ENCODE measurements around the gene KRTAP4-3.
"Not testable (repeated sequence)": the region's sequence is repeated elsewhere in the genome, so short reads cannot be mapped to it uniquely, and the experiment has no call there.

The KRTAP4-3 gene

GRCh38 chr17:41167561-41167960 is 460 bp downstream of the KRTAP4-3 start:
- no peaks in the 10 kb centered on the region for H3K36me3 ChIP-seq (ENCODE audit: insufficient read depth, low read length)
- H3K9ac ChIP-seq (ENCODE audit: low read depth, low read length, poor library complexity, severe bottlenecking), result no peak overlapping the region
- no peak for TF ChIP-seq CTCF (conservative IDR thresholded peaks at IDR 0.05; ENCODE audit: low read length)
- TF ChIP-seq EZH2phosphoT487 (IDR thresholded peaks at IDR 0.05; ENCODE audit: borderline replicate concordance), result no peak
- H3K4me3 ChIP-seq (ENCODE audit: low read length, poor library complexity, severe bottlenecking), result no peak overlapping the region
- no peaks in the 10 kb centered on the region for H3K9me3 ChIP-seq (ENCODE audit: insufficient read depth, low read depth, low read length)
- no peaks in the 10 kb centered on the region for H3K9me2 ChIP-seq (replicated peaks; ENCODE audit: low read depth, low read length)
- H2AFZ ChIP-seq (ENCODE audit: low read length), result no peak overlapping the region
- no peaks in the 10 kb centered on the region for H3F3A ChIP-seq (ENCODE audit: low read depth)
- H3K79me2 ChIP-seq (ENCODE audit: insufficient read depth, low read length), result no peaks in the 10 kb centered on the region
- no peaks in the 10 kb centered on the region for H4K20me1 ChIP-seq (ENCODE audit: insufficient read depth, low read length, poor library complexity, severe bottlenecking)
- H3K4me1 ChIP-seq (ENCODE audit: insufficient read depth, low read length, poor library complexity, severe bottlenecking), result peaks cover 4% of the 10 kb centered on the region
- H3K27me3 ChIP-seq (ENCODE audit: insufficient read depth, low read length, poor library complexity, severe bottlenecking), result no peaks in the 10 kb centered on the region
- H3K4me2 ChIP-seq (ENCODE audit: low read depth, low read length, poor library complexity, severe bottlenecking), result no peak overlapping the region

- Histone ChIP-seq H4K20me1 (ENCODE audit: insufficient read depth, low read length, poor library complexity, severe bottlenecking) (no peaks in the 10 kb centered on the region), H3K4me3 (ENCODE audit: low read length, poor library complexity, severe bottlenecking) (no peak overlapping the region), H3F3A (ENCODE audit: low read depth) (no peaks in the 10 kb centered on the region), H3K4me2 (ENCODE audit: low read depth, low read length, poor library complexity, severe bottlenecking) (no peak overlapping the region), H3K4me1 (ENCODE audit: insufficient read depth, low read length, poor library complexity, severe bottlenecking) (peaks cover 4% of the 10 kb centered on the region), H3K9me2 (replicated peaks; ENCODE audit: low read depth, low read length) (no peaks in the 10 kb centered on the region), H3K36me3 (ENCODE audit: insufficient read depth, low read length) (no peaks in the 10 kb centered on the region), H3K27me3 (ENCODE audit: insufficient read depth, low read length, poor library complexity, severe bottlenecking) (no peaks in the 10 kb centered on the region), H3K9ac (ENCODE audit: low read depth, low read length, poor library complexity, severe bottlenecking) (no peak overlapping the region), H2AFZ (ENCODE audit: low read length) (no peak overlapping the region), H3K9me3 (ENCODE audit: insufficient read depth, low read depth, low read length) (no peaks in the 10 kb centered on the region), H3K79me2 (ENCODE audit: insufficient read depth, low read length) (no peaks in the 10 kb centered on the region)
- TF ChIP-seq CTCF (conservative IDR thresholded peaks at IDR 0.05; ENCODE audit: low read length), result no peak
- no peak for TF ChIP-seq EZH2phosphoT487 (IDR thresholded peaks at IDR 0.05; ENCODE audit: borderline replicate concordance)
Observed at GRCh38 chr17:41163828-41164227, 4.2 kb downstream of the KRTAP4-3 start.

- H3K9me3 ChIP-seq (ENCODE audit: insufficient read depth, low read depth, low read length), result no peaks in the 10 kb centered on the region
- H3K9ac ChIP-seq (ENCODE audit: low read depth, low read length, poor library complexity, severe bottlenecking), result no peak within 1 kb of the TSS
- H3K27me3 ChIP-seq (ENCODE audit: insufficient read depth, low read length, poor library complexity, severe bottlenecking), result no peaks in the 10 kb centered on the region
Observed at GRCh38 chr17:41160648-41161047, 7.4 kb downstream of the KRTAP4-3 start, which contains the start of gene KRTAP4-4. Gene KRTAP4-4 (minus strand): TSS chr17:41160748. CDS start chr17:41160691, 57 bp downstream.

GRCh38 chr17:41160190-41160589 is 7.8 kb downstream of the KRTAP4-3 start:
- not testable (repeated sequence) for H3K9ac ChIP-seq (ENCODE audit: low read depth, low read length, poor library complexity, severe bottlenecking); H3K9me3 ChIP-seq (ENCODE audit: insufficient read depth, low read depth, low read length); H2AFZ ChIP-seq (ENCODE audit: low read length); H4K20me1 ChIP-seq (ENCODE audit: insufficient read depth, low read length, poor library complexity, severe bottlenecking); H3K36me3 ChIP-seq (ENCODE audit: insufficient read depth, low read length); H3F3A ChIP-seq (ENCODE audit: low read depth); H3K79me2 ChIP-seq (ENCODE audit: insufficient read depth, low read length); H3K9me2 ChIP-seq (replicated peaks; ENCODE audit: low read depth, low read length); H3K4me1 ChIP-seq (ENCODE audit: insufficient read depth, low read length, poor library complexity, severe bottlenecking); H3K4me2 ChIP-seq (ENCODE audit: low read depth, low read length, poor library complexity, severe bottlenecking); H3K27me3 ChIP-seq (ENCODE audit: insufficient read depth, low read length, poor library complexity, severe bottlenecking); H3K4me3 ChIP-seq (ENCODE audit: low read length, poor library complexity, severe bottlenecking)

More at GRCh38 chr17:41160648-41161047, 7.4 kb downstream of the KRTAP4-3 start, which contains the start of gene KRTAP4-4:
- H3K4me3 ChIP-seq (ENCODE audit: low read length, poor library complexity, severe bottlenecking), result no peak within 1 kb of the TSS
- no peaks in the 10 kb centered on the region for H4K20me1 ChIP-seq (ENCODE audit: insufficient read depth, low read length, poor library complexity, severe bottlenecking)
- no peak within 1 kb of the TSS for H3K4me2 ChIP-seq (ENCODE audit: low read depth, low read length, poor library complexity, severe bottlenecking)
- peak within 1 kb of the TSS; percentile 53; the same call in 1 of the 2 replicates for H2AFZ ChIP-seq (ENCODE audit: low read length)
- TF ChIP-seq EZH2phosphoT487 (IDR thresholded peaks at IDR 0.05; ENCODE audit: borderline replicate concordance), result no peak
- no peaks in the 10 kb centered on the region for H3F3A ChIP-seq (ENCODE audit: low read depth)
- no peaks in the 10 kb centered on the region for H3K79me2 ChIP-seq (ENCODE audit: insufficient read depth, low read length)
- H3K4me1 ChIP-seq (ENCODE audit: insufficient read depth, low read length, poor library complexity, severe bottlenecking), result peaks cover 4% of the 10 kb centered on the region
- H3K36me3 ChIP-seq (ENCODE audit: insufficient read depth, low read length), result no peaks in the 10 kb centered on the region
- H3K9me2 ChIP-seq (replicated peaks; ENCODE audit: low read depth, low read length), result no peaks in the 10 kb centered on the region

Data from Loucy (cell line).